Measurements from ENCODE around the gene RS1. TPM values are rescaled to one million over a fixed set of nuclear protein-coding genes. Genes with fewer than 3 reads are reported as not detected.

The RS1 gene
- total RNA-seq: not detected

- Histone ChIP-seq H3K27me3 (no peaks in the 10 kb centered on the region), H3K9me3 (no peaks in the 10 kb centered on the region), H3K36me3 (no peaks in the 10 kb centered on the region), H3K4me1 (peaks cover 0 to 4% of the 10 kb centered on the region in 2 donors), H3K27ac (no peak within 1 kb of the TSS), H3K4me3 (no peak within 1 kb of the TSS)
- intact Hi-C loops (cut with DNase I; ENCODE audit: low total_unique reads) (loop anchor here (10.0 kb wide), 1 partner anchor 673 kb away; the partner anchor contains the start of gene PDHA1), in situ Hi-C loops (cut with MboI; ENCODE audit: low sequenced_read_pairs in 4 of 4) (no loop called here)
- ATAC-seq (no peak), DNase-seq (no peak)
- TF ChIP-seq CTCF (IDR thresholded peaks at IDR 0.05 in 4 of 5, conservative IDR thresholded peaks at IDR 0.05 in 1 of 5): no peak
- TF ChIP-seq POLR2A (IDR thresholded peaks at IDR 0.05): no peak
These were observed at the start of gene RS1 for GRCh38 chrX:18672008-18672407. RS1 (minus strand) TSS chrX:18672108; CDS start chrX:18672068, 40 bp downstream.

- Histone ChIP-seq H3K4me1 (no peaks in the 10 kb centered on the region), H3K4me3 (no peak overlapping the region), H3K9me3 (no peaks in the 10 kb centered on the region), H3K27me3 (no peaks in the 10 kb centered on the region), H3K27ac (no peak overlapping the region), H3K36me3 (no peaks in the 10 kb centered on the region)
- in situ Hi-C loops (cut with MboI; ENCODE audit: low sequenced_read_pairs in 4 of 4): no loop called here
- ATAC-seq: no peak
- no peak for DNase-seq
- intact Hi-C loops (cut with DNase I; ENCODE audit: low total_unique reads): loop anchor here (2.0 kb wide), 1 partner anchor 21 kb away; no protein-coding TSS in a partner anchor
- no peak for TF ChIP-seq POLR2A (IDR thresholded peaks at IDR 0.05)
- TF ChIP-seq CTCF (IDR thresholded peaks at IDR 0.05 in 4 of 5, conservative IDR thresholded peaks at IDR 0.05 in 1 of 5): no peak
These were observed 47.9 kb upstream of the RS1 start for GRCh38 chrX:18719852-18720251.

DNA sequence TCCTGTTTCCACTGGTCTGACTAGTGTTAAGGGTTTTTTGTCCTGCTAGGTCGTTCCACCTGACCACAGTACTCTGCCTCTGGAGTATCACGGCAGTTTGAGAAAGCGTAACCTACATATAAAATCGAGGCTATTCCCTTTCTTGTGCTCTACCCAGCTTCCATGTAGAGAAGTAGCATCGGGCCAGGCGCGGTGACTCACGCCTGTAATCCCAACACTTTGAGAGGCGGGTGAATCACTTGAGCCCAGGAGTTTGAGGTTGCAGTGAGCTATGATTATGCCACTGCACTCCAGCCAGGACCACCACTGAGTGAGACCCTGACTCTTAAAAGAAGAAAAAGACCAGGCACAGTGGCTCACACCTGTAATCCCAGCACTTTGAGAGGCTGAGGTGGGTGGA, 43.0 kb upstream of the RS1 start:
- H3K4me1 ChIP-seq: no peaks in the 10 kb centered on the region
- no peaks in the 10 kb centered on the region for H3K36me3 ChIP-seq
- H3K27ac ChIP-seq: no peak overlapping the region
- H3K27me3 ChIP-seq: no peaks in the 10 kb centered on the region
- H3K9me3 ChIP-seq: no peaks in the 10 kb centered on the region
- H3K4me3 ChIP-seq: no peak overlapping the region
- TF ChIP-seq CTCF (IDR thresholded peaks at IDR 0.05 in 4 of 5, conservative IDR thresholded peaks at IDR 0.05 in 1 of 5) (no peak), POLR2A (IDR thresholded peaks at IDR 0.05) (no peak)
- intact Hi-C loops (cut with DNase I; ENCODE audit: low total_unique reads): no loop called here
- ATAC-seq (no peak), DNase-seq (no peak)
- in situ Hi-C loops (cut with MboI; ENCODE audit: low sequenced_read_pairs in 4 of 4): no loop called here

GRCh38 chrX:18709833-18710232, 37.9 kb upstream of the RS1 start:
- no peak for ATAC-seq
- TF ChIP-seq POLR2A (IDR thresholded peaks at IDR 0.05) (no peak), CTCF (IDR thresholded peaks at IDR 0.05 in 4 of 5, conservative IDR thresholded peaks at IDR 0.05 in 1 of 5) (no peak)
- Histone ChIP-seq H3K9me3 (no peaks in the 10 kb centered on the region), H3K4me1 (no peaks in the 10 kb centered on the region), H3K4me3 (no peak overlapping the region), H3K27ac (no peak overlapping the region), H3K36me3 (no peaks in the 10 kb centered on the region), H3K27me3 (no peaks in the 10 kb centered on the region)
- DNase-seq: no peak
- in situ Hi-C loops (cut with MboI; ENCODE audit: low sequenced_read_pairs in 4 of 4) (no loop called here), intact Hi-C loops (cut with DNase I; ENCODE audit: low total_unique reads) (no loop called here)

- in situ Hi-C loops (cut with MboI; ENCODE audit: low sequenced_read_pairs in 4 of 4): no loop called here
- DNase-seq (no peak), ATAC-seq (no peak)
- no peak within 1 kb of the TSS for H3K4me3 ChIP-seq
- H3K9me3 ChIP-seq: no peaks in the 10 kb centered on the region
- no peak within 1 kb of the TSS for H3K27ac ChIP-seq
- H3K4me1 ChIP-seq: no peaks in the 10 kb centered on the region
- no peaks in the 10 kb centered on the region for H3K27me3 ChIP-seq
- no peak for TF ChIP-seq POLR2A (IDR thresholded peaks at IDR 0.05)
- TF ChIP-seq CTCF (IDR thresholded peaks at IDR 0.05 in 4 of 5, conservative IDR thresholded peaks at IDR 0.05 in 1 of 5): no peak
- H3K36me3 ChIP-seq: no peaks in the 10 kb centered on the region
- intact Hi-C loops (cut with DNase I; ENCODE audit: low total_unique reads): no loop called here
These were observed 35.6 kb upstream of the RS1 start, which contains the start of gene PPEF1 for GRCh38 chrX:18707426-18708049. PPEF1 (plus strand) TSS chrX:18707645; CDS start chrX:18707781, 136 bp downstream.
